K562 treated with DMSO at 1 percent for 4 hours (cell line): Measurements from ENCODE around the gene THRA. TPM values are rescaled to one million over a fixed set of nuclear protein-coding genes. Genes with fewer than 3 reads are reported as not detected.

Experiments used
- total RNA-seq: library from RNA; unstranded; fragments of 300-600 nt; gene quantifications from 2 replicates; pipeline ENCODE4 v1.2.3, GENCODE V29; 2022; ENCODE audit not compliant: insufficient read depth

Gene THRA, protein sequence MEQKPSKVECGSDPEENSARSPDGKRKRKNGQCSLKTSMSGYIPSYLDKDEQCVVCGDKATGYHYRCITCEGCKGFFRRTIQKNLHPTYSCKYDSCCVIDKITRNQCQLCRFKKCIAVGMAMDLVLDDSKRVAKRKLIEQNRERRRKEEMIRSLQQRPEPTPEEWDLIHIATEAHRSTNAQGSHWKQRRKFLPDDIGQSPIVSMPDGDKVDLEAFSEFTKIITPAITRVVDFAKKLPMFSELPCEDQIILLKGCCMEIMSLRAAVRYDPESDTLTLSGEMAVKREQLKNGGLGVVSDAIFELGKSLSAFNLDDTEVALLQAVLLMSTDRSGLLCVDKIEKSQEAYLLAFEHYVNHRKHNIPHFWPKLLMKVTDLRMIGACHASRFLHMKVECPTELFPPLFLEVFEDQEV
- total RNA-seq, result 16.1 and 20.2 TPM in 2 replicates

DNA sequence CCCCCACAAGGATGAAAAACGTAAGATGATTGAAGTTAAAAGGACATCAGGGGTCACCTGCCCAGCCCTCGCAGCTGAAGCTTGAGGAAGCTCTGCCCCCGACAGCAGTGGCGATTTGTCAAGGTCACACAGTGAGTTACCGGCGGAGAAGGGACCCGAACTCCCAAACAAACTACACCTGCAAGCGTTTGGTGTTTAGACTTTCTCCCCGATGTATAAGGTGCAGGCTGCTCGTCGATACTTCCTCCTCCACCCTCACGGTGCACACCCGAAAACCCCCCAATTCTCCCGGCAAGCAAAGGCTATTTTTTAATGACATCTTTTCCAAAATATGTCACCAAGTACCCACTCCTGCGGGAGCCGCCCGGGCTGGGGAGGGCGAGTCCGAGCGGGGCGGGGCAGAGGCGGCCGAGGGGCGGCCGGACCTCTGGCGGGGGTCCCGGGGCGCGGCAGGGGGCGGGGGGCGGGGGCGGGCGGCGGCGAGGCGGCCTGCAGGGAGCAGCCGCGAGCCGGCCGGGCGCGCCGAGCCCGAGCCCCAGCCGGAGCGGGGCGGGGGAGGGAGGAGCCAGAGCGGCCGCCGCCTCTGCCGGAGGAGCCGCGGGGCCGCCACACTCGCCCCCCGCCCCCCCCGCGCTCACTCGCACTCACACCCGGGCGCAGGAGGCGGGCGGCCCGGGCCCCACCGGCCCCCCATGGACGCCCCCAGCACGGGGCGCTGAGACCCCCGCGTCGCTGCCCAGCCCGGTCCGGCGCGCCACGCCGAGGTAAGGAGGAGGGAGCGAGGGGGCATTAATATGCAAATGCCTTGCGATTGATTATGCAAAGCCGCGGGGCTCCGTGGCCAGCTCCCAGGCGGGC lies at the start of gene THRA:
Gene THRA, plus strand, starts transcription at position 637 of the 858 bp plus-strand sequence. CDS start 11,524 bp downstream, outside the sequence.

DNA sequence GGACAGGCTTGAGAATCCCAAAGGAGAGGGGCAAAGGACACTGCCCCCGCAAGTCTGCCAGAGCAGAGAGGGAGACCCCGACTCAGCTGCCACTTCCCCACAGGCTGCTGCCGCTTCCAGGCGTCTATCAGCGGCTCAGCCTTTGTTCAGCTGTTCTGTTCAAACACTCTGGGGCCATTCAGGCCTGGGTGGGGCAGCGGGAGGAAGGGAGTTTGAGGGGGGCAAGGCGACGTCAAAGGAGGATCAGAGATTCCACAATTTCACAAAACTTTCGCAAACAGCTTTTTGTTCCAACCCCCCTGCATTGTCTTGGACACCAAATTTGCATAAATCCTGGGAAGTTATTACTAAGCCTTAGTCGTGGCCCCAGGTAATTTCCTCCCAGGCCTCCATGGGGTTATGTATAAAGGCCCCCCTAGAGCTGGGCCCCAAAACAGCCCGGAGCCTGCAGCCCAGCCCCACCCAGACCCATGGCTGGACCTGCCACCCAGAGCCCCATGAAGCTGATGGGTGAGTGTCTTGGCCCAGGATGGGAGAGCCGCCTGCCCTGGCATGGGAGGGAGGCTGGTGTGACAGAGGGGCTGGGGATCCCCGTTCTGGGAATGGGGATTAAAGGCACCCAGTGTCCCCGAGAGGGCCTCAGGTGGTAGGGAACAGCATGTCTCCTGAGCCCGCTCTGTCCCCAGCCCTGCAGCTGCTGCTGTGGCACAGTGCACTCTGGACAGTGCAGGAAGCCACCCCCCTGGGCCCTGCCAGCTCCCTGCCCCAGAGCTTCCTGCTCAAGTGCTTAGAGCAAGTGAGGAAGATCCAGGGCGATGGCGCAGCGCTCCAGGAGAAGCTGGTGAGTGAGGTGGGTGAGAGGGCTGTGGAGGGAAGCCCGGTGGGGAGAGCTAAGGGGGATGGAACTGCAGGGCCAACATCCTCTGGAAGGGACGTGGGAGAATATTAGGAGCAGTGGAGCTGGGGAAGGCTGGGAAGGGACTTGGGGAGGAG lies 47.5 kb upstream of the THRA start, which contains the start of gene CSF3:
Gene CSF3, plus strand, starts transcription at position 436 of the 993 bp plus-strand sequence. Its CDS starts 35 bp downstream, at position 471.

DNA sequence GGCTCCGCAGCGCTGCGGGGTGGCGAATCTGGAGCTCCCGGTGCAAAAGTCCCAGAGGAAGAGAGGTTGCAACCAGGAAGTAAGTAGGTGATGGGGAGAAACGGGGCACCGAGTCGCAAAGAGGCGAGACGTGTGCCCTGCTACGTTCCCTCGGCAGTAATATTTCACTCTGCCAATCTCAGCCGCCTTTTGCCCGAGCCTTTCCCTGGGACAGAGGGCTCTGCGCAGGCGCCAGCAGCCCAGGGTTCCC lies 37.6 kb downstream of the THRA start, which contains the start of gene NR1D1:
Gene NR1D1, minus strand, starts transcription at position 171 of the 250 bp plus-strand sequence. CDS start 495 bp downstream, outside the sequence.

DNA sequence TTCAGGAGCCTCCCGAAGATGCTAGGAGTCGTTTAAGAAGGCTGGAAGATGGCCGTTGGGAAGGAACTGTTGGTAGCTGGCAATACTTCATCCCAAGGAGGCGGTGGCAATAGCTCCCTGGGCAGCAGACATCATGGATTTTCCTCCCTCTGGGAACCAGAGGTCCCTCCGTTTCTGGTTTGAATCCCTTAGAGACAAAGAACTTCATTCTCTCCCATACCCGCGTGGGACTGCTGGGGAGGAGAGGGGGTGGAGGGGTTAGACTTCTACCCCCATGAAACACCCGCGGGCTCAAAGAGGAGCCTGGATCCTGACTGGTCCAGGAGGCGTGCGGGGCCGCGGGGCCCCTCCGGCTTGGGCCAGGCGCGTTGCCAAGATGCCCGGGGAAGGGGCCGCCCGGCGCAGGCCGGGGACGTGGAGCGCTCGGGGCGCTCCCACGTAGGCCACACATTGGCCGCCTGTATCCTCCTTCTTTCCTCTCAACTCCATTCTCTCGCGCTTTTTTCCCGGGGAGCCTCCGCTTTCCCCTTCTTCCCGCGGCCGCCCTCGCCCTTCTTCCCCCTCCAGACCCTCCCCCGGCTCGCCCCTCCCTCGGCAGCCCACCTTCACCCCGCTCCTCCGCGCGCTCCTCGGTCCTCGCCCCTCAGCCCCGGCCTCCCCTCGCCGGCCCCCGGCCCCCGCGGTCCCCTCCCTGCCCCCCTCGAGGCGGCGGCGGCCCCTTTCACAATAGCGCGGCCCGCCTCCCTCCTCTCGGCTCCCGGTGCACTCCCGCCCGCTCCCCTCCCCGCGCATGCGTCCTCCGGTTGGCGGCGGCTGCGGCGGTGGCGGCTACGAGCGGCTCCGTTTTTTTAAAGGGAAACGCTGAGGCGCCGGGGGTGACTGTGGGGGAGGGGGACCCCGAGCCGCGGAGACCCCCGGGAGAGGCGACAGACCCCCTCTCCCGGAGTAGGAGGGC lies 58.7 kb downstream of the THRA start, which contains the start of gene MSL1:
Gene MSL1, plus strand, starts transcription at position 791 of the 955 bp plus-strand sequence. CDS start 642 bp downstream, outside the sequence.

Other genes with a start within 250 kb of the THRA start
- gene IKZF3, start 198.7 kb upstream of the THRA start, total RNA-seq, result 0.47 TPM in 1 of 2 replicates, not detected in the other
- not detected in 2 replicates for gene ZPBP2, start 194.8 kb upstream of the THRA start, total RNA-seq
- gene GSDMB, start 144.3 kb upstream of the THRA start, total RNA-seq, result 5.5 and 7.0 TPM in 2 replicates
- 19.0 and 22.0 TPM in 2 replicates for gene ORMDL3, start 135.4 kb upstream of the THRA start, total RNA-seq
- not detected in 2 replicates for gene LRRC3C, start 135.2 kb upstream of the THRA start, total RNA-seq
- not detected in 2 replicates for gene GSDMA, start 100.0 kb upstream of the THRA start, total RNA-seq
- gene PSMD3, start 82.2 kb upstream of the THRA start, total RNA-seq, result 214 and 226 TPM in 2 replicates
- not detected in 2 replicates for gene CSF3, start 47.5 kb upstream of the THRA start, total RNA-seq
- gene MED24, start 8.6 kb upstream of the THRA start, total RNA-seq, result 82.2 and 90.7 TPM in 2 replicates
- 4.1 and 4.9 TPM in 2 replicates for gene NR1D1, start 37.6 kb downstream of the THRA start, total RNA-seq
- 20.2 and 36.0 TPM in 2 replicates for gene MSL1, start 59.0 kb downstream of the THRA start, total RNA-seq
- gene CASC3, start 77.6 kb downstream of the THRA start, total RNA-seq, result 35.4 and 39.8 TPM in 2 replicates
- gene RAPGEFL1, start 114.5 kb downstream of the THRA start, total RNA-seq, result 1.7 and 2.8 TPM in 2 replicates
- gene WIPF2, start 156.3 kb downstream of the THRA start, total RNA-seq, result 10.8 and 14.4 TPM in 2 replicates
- 66.1 and 66.2 TPM in 2 replicates for gene CDC6, start 224.9 kb downstream of the THRA start, total RNA-seq
- 17.8 and 17.9 TPM in 2 replicates for gene RARA, start 246.2 kb downstream of the THRA start, total RNA-seq